MM.1S (cell line): ENCODE data around the gene SEMA3G.

Experiments used
- DNase-seq: peaks from one replicate; pipeline ENCODE4 v3.0.0-alpha.2; 2015
- H2AFZ ChIP-seq: fragments of 300-600 bp; sonication (generic); 2 replicates; pipeline ENCODE4 v1.6.0; 2016; ENCODE audit warnings: antibody characterized with exemption, low read length
- H3F3A ChIP-seq: fragments of 300-600 bp; sonication (generic); 2 replicates; pipeline ENCODE4 v1.6.1; 2016; ENCODE audit warnings: mild to moderate bottlenecking, antibody characterized with exemption, low read length, moderate library complexity, mixed read lengths; ENCODE audit not compliant: insufficient read depth
- H3K27ac ChIP-seq: fragments of 300-600 bp; sonication (generic); 2 replicates; pipeline ENCODE4 v1.5.1; 2016; ENCODE audit warnings: mild to moderate bottlenecking, low read length
- H3K27me3 ChIP-seq: fragments of 300-600 bp; sonication (generic); replicated peaks from 2 replicates; pipeline ENCODE4 v1.6.0; 2016; ENCODE audit warnings: low read length; ENCODE audit not compliant: insufficient read depth
- H3K36me3 ChIP-seq: fragments of 300-600 bp; sonication (generic); replicated peaks from 2 replicates; pipeline ENCODE4 v1.6.1; 2016; ENCODE audit warnings: mild to moderate bottlenecking, low read length, mixed read lengths; ENCODE audit not compliant: insufficient read depth
- H3K4me1 ChIP-seq: fragments of 300-600 bp; sonication (generic); 2 replicates; pipeline ENCODE4 v1.6.1; 2016; ENCODE audit warnings: low read length, mixed read lengths
- H3K4me2 ChIP-seq: fragments of 300-600 bp; sonication (generic); 2 replicates; pipeline ENCODE4 v1.6.0; 2016; ENCODE audit warnings: low read depth, low read length
- H3K4me3 ChIP-seq: fragments of 300-600 bp; sonication (generic); 2 replicates; pipeline ENCODE4 v1.5.1; 2016; ENCODE audit warnings: low read length, mixed read lengths
- H3K79me2 ChIP-seq: fragments of 300-600 bp; sonication (generic); 2 replicates; pipeline ENCODE4 v1.6.1; 2016; ENCODE audit warnings: mixed run types, low read length, mixed read lengths
- H3K9ac ChIP-seq: fragments of 300-600 bp; sonication (generic); 2 replicates; pipeline ENCODE4 v1.6.1; 2016; ENCODE audit warnings: low read length, mixed read lengths
- H3K9me2 ChIP-seq: fragments of 300-600 bp; sonication (generic); replicated peaks from 2 replicates; pipeline ENCODE4 v1.6.1; 2016; ENCODE audit warnings: mild to moderate bottlenecking, low read length, mixed read lengths; ENCODE audit not compliant: insufficient read depth
- H3K9me3 ChIP-seq: fragments of 300-600 bp; sonication (generic); replicated peaks from 2 replicates; pipeline ENCODE4 v1.6.1; 2016; ENCODE audit warnings: mild to moderate bottlenecking, low read length, mixed read lengths; ENCODE audit not compliant: insufficient read depth
- H4K20me1 ChIP-seq: fragments of 300-600 bp; sonication (generic); 2 replicates; pipeline ENCODE4 v1.6.1; 2016; ENCODE audit warnings: mild to moderate bottlenecking, low read length, moderate library complexity, mixed read lengths; ENCODE audit not compliant: insufficient read depth
- CTCF ChIP-seq: fragments of 300-600 bp; sonication (generic); IDR thresholded peaks from 2 replicates; pipeline ENCODE4 v1.5.1; 2016; ENCODE audit warnings: antibody characterized with exemption, low read length, mixed read lengths
- EZH2 ChIP-seq: fragments of 300-600 bp; sonication (generic); optimal IDR thresholded peaks from 2 replicates; pipeline ENCODE3; 2017; ENCODE audit warnings: low read depth, mild to moderate bottlenecking, antibody characterized with exemption, low read length, mixed read lengths
- EZH2phosphoT487 ChIP-seq: fragments of 300-600 bp; sonication (generic); IDR thresholded peaks from 2 replicates; pipeline ENCODE4 v1.6.1; 2018; ENCODE audit warnings: antibody characterized with exemption, low read length

SEMA3G gene

GRCh38 chr3:52440671-52441070, 4.2 kb downstream of the SEMA3G start:
- Histone ChIP-seq H3K36me3 (no peaks in the 10 kb centered on the region), H3K9me3 (no peaks in the 10 kb centered on the region), H3K4me1 (peaks cover 5% of the 10 kb centered on the region), H2AFZ (no peak overlapping the region), H3K9ac (no peak overlapping the region), H3F3A (no peaks in the 10 kb centered on the region), H3K4me2 (no peak overlapping the region), H4K20me1 (no peaks in the 10 kb centered on the region), H3K9me2 (no peaks in the 10 kb centered on the region), H3K27me3 (no peaks in the 10 kb centered on the region), H3K4me3 (no peak overlapping the region), H3K79me2 (no peaks in the 10 kb centered on the region), H3K27ac (no peak overlapping the region)
- DNase-seq = no peak
- TF ChIP-seq CTCF (no peak), EZH2 (no peak), EZH2phosphoT487 (no peak)

DNA sequence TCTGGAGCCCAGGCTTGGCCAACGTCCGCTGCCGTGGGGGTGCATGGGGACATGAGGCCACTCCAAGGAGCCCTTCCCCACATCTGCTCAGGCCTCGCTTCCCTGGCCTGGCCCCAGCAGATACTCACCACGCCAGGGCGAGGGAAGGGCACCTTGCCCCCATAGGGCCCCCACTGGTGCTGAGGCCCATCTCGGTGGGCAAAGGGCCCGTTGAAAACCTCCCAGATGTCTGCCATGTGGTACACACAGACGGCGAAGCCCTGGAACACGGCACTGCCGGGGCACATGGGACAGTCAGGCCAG, 4.7 kb downstream of the SEMA3G start:
- Histone ChIP-seq H3K9me3 (no peaks in the 10 kb centered on the region), H3K4me2 (no peak overlapping the region), H4K20me1 (no peaks in the 10 kb centered on the region), H2AFZ (no peak overlapping the region), H3F3A (no peaks in the 10 kb centered on the region), H3K36me3 (no peaks in the 10 kb centered on the region), H3K4me3 (no peak overlapping the region), H3K9me2 (no peaks in the 10 kb centered on the region), H3K79me2 (no peaks in the 10 kb centered on the region), H3K27ac (no peak overlapping the region), H3K4me1 (peaks cover 2% of the 10 kb centered on the region), H3K27me3 (no peaks in the 10 kb centered on the region), H3K9ac (no peak overlapping the region)
- DNase-seq = no peak
- no peak for TF ChIP-seq EZH2
- no peak for TF ChIP-seq EZH2phosphoT487
- TF ChIP-seq CTCF = no peak

DNA sequence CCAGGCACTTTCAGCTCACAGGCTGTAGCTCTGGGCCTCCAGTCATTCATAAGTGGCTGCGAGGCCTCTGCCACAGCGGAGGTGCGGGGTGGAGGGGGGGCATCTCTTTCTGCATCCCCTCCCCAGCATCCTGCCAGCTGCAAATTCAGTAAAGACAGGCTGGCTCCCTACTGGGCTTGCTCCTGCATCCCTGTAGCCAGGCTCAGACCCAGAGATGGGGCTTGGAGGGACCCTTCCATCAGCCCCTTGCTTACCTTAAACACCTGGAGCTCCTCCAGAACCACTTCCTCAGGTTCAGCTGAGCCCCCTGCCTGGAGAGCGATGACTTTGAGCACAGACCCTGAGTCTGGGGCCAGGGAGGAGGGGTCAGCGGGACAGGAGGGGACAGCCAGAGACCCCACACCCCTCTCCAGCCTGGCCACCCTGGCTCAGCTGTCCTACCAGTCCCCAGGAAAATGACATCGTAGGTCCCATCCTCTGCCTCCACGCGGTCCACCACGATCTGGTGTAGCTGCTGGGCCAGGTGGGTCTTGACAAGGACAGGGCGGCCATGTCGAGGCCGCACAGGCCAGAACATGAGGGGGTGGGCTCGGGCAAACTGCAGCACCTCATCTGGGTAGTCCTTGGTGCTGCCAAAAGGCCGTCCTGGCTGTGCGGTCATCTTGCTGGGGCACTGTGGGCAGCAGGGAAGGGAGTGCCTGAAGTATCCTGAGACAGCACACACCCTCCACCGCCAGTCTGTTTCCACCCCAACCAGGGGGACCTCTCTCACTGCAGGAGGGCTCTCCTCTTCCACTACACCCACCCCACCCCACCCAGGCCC, 5.3 kb downstream of the SEMA3G start:
- Histone ChIP-seq H3K4me1 (no peaks in the 10 kb centered on the region), H3K4me3 (no peak overlapping the region), H3K79me2 (no peaks in the 10 kb centered on the region), H3K9ac (no peak overlapping the region), H3K36me3 (no peaks in the 10 kb centered on the region), H3K9me3 (no peaks in the 10 kb centered on the region), H3K4me2 (no peak overlapping the region), H2AFZ (no peak overlapping the region), H3F3A (no peaks in the 10 kb centered on the region), H3K27me3 (no peaks in the 10 kb centered on the region), H4K20me1 (no peaks in the 10 kb centered on the region), H3K27ac (no peak overlapping the region), H3K9me2 (no peaks in the 10 kb centered on the region)
- no peak for TF ChIP-seq CTCF
- no peak for TF ChIP-seq EZH2
- TF ChIP-seq EZH2phosphoT487 = no peak
- DNase-seq = no peak
